ENCODE measurements around the gene CEACAM5.
"Not testable (repeated sequence)": the region's sequence is repeated elsewhere in the genome, so short reads cannot be mapped to it uniquely, and the experiment has no call there.

CEACAM5 gene

DNA sequence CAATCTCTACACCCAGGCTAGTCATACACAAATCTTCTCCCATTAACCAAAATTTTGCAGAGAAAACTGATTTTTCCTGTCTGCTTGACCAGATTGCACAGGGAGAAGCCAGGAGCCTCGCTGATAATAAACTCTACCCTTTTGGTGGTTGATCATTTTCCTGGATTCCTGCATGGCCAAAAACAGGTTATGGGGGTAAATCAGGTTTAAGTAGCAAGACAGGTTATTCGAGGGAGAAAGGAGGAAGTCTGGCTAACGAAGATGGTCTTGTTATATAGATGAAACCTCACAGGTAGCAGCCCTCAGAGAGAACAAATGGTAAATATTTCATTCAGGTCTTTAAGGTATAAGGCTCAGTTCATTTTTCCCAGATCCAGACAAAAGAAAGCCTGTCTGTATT, 30.9 kb downstream of the CEACAM5 start:
- in situ Hi-C loops (cut with MboI; ENCODE audit: low sequenced_read_pairs) = no loop called here

DNA sequence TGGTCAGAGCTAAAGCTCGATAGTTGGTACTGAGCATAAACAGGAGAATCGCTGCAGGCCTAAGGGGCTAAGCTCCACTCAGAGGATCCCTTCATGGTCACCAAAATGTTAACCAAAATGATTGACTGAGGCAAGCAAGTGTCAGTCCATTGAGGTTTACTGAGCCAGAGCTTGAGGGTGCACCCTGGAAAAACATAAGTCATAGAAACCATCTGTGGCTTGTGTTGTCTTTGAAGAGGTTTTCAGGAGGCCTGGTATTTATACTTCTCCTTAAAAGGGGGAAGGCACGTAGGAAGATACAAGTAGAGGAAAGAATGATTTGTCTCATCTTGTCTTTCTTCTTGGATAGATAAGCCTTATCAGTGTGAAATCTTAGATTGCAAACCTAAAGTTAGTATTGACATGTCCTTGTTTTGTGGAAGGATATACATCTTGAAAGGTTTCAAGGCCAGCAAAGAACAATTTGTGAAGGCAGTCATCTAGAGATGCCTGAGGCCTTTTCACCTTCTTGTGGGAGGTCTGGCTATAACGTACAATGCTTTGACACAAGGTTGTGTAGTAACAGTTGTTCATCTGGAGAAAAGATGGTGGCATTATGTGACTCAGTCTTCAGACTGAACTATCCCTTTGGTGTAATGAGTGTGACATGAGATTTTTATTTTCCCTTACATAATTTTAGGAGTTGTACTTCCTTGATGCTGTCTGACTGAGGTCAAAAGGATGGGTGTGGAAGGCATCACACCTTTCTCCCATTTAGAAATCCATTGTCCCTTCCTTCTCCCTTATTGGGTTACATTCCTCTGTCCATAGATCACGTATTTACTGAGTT, 32.2 kb downstream of the CEACAM5 start:
- in situ Hi-C loops (cut with MboI; ENCODE audit: low sequenced_read_pairs) = no loop called here

DNA sequence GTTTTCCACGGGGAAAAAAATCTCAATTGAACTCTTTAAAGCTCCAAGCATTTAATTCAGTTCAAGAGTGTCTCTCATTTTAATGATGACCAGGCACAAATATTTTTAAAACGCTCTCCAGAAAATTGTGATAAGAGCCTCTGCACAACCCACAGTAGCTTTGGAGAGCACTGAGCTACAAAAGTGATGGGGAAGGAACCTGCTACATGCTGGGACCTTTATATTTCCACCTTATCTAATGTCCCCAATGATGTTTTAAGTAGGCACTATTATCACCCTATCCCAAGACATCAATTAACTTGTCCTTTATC, 32.8 kb downstream of the CEACAM5 start:
- in situ Hi-C loops (cut with MboI; ENCODE audit: low sequenced_read_pairs) = no loop called here

DNA sequence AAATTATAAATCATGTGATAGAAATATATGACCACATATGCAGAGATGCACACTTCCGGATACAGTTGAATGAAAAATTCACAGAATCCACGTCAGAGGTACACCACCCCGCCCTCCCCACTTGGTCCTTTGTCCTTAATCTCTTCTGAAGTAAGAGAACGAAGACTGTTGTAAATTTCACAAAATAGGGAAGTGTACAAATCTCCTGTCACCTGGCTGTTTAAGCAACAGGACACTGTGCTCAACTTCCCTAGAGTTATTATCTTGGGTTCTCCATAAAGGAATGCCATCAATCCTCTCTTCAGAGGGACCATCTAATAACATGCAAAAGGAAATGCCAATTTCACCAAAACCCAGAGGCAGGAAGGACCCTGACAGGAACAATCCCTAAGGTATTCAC, 36.4 kb downstream of the CEACAM5 start:
- in situ Hi-C loops (cut with MboI; ENCODE audit: low sequenced_read_pairs) = no loop called here

DNA sequence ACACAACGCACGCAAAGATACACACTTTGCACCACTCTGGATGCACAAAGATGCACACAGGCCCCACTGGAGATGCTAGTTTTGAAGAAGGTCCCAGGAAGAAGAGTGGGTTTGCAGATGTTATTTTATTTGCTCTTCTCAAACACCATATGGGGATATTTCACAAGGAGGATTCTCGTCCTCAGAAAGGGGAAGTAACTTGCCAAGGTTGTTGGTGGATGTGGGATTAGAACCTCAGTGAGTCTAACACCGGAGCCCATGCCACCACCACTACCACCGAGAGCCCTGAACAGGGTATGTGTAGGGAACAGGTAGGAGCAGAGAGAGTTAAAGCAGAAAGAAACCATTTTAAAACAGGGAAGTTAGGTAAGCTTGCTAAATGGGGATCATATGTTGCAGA, 37.3 kb downstream of the CEACAM5 start:
- in situ Hi-C loops (cut with MboI; ENCODE audit: low sequenced_read_pairs) = no loop called here

DNA sequence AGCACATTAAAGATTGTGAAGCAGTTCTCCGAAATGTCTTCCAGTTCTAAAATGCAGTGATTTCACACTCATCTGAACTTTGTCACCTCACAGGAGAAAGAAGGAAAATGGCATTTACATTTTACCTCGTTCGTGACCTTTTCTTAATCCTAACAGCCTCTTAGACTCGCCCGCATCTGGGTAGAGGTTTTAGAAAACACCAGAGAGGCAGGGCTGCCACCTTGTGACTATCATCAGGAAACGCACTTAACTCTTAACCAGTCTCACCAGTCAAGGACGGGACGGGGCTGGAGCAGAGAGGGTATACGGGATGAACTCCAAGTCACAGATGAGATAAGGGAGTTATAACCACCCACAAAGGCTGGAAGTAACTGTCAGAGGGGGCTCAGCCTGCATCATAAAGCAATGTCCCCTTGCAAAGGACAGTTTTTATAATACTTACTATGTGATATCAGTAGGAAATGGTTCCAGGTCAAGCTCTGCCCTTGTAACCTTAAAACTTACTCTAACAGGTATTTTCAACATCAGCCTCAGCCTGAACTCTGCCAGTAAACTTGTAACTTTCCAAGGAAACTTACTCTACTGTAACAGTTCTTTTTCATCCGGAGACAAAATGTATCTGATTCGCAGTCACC, 38.3 kb downstream of the CEACAM5 start:
- in situ Hi-C loops (cut with MboI; ENCODE audit: low sequenced_read_pairs) = no loop called here

DNA sequence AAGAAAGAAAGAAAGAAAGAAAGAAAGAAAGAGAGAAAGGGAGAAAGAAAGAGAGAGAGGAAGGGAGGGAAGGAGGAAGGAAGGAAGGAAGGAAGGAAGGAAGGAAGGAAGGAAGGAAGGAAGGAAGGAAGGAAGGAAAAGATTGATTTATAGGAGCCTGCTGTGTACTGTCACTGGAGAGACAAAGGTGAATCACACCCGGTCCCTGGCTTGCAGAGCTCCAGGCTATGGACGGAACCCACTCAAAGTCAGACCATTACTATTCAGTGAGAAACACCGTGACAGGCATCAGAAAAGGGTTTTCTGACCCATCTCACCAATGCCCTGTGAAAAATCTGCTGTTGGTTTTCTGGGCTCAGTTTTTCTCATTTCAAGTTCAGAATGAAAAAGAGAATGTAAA, 39.6 kb downstream of the CEACAM5 start:
- in situ Hi-C loops (cut with MboI; ENCODE audit: low sequenced_read_pairs) = no loop called here

DNA sequence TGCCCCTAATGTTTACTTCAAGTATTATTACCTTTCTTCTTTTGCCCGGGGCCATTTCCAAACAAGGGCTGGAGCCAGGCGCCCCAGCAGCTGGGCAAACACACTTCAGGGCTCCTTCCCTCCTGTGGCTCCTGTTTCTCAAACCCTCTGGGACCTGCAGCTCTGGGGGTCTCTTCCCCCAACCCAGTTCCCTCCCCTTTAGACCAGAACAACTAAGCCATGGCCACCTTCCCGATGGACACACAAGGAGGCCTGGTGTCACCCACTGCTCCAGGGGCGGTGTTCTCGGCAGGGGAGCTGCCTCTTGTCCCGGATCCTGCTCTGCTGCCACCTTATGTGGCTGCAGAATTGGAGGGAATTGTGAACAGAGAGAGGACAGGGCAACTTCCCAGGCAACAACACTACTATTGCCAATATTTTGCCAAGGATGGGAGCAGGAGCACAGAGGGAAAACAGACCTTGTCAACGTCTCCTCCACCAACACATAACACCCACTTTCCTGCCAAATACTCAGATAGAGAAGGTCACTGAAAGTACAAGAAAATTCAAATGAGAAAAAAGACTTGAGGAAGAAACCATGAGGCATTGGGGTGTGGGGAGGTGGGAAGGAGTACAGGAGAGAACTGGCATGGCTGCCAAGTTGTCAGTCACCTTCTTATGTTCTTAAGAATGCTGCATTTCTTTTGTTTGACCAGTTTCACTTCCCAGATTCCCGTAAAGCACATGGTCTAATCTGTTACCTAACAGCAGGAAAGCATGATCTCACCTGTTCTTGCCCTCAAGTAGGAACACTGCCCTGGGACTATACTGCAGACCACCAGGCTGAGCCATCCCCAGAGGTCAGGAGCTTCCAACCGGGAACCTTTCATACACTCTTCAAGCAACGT, 42.1 kb downstream of the CEACAM5 start:
- in situ Hi-C loops (cut with MboI; ENCODE audit: low sequenced_read_pairs) = not testable (repeated sequence)

DNA sequence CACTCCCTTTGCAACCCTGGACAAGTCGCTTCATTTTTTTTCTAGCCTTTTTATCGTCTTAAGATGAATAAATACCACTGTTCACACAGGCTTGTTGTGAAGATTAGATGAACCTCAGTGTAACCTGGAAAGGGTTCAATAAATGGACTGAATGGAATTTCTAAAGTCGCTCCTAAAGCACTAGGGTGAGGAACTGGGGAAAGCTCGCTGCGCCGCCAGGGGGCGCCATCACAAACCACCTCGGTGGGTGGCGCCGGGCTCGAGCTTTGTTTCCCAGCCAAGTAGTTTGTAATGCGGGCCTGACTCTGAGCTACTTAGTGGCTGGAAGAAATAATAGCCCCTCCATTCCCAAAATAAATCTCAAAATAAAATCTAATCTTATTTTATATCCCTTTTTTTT, 44.7 kb downstream of the CEACAM5 start:
- in situ Hi-C loops (cut with MboI; ENCODE audit: low sequenced_read_pairs) = no loop called here

DNA sequence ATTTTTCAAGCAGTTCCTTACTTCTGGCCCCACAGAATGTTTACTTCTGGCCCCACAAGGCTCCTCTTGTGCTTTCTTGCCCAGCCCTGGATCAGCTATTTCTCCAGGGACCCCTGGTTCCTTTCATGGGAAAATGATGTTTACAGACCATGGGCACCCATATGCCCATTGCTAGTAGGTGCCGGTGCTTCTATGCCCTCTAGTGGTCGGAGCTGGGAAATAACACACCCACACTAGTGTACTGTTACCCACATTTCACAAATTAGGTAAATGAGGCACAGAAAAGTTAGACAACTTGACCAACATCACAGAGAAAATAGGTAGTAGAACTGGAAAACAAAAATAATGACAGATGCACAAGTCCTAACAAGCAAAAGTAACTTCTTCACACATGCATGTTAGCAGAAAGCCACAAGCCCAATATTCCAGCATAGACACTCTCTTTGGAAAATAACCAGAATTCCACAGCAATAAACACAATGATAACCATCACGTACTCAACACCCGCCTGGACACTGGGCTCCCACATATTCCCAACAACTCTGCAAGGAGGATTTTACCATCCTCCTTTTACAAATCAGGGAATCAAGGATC, 45.6 kb downstream of the CEACAM5 start:
- in situ Hi-C loops (cut with MboI; ENCODE audit: low sequenced_read_pairs) = no loop called here

DNA sequence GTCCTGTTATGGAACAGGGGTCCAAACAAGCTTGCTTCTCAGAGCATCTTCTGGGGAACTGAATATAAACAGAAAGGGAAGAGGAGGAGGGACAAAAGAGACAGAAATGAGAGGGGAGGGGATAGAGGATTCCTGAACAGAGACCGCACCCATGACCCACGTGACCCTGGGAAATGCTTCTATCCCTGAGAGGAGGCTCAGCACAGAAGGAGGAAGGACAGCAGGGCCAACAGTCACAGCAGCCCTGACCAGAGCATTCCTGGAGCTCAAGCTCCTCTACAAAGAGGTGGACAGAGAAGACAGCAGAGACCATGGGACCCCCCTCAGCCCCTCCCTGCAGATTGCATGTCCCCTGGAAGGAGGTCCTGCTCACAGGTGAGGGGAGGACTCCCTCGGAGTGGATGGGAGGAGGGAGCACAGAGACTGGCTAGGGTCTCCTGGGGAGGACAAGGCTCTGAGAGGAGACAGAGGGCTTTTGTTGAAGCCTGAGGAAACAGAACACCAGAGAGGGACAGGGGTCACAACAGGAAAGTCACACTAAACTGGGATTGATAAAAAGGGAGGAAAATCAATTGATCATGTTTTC, 47.0 kb downstream of the CEACAM5 start, which contains the start of gene CEACAM6:
Gene CEACAM6 (plus strand): TSS at position 203 of the 586 bp plus-strand sequence. CDS start 109 bp downstream, at position 312.
- in situ Hi-C loops (cut with MboI; ENCODE audit: low sequenced_read_pairs) = no loop called here

DNA sequence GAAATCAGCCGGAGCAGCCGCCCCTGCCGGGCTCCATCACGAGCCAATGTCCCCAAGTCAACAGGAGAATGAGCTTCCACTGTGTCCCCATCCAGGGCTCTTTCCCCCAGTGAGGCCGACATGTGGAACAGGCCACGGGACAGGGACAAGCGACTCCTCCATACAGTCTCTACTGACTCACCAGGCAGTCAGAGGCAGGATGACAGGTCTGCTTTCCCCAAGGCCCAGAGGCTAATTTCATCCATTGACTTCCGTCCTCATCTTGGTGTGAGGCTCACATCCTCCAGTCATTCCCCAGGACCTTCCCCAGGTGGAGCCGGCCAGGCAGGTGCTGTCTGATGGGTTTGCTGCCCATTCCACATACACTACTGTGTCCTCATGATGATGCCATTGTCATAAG, 50.4 kb downstream of the CEACAM5 start:
- in situ Hi-C loops (cut with MboI; ENCODE audit: low sequenced_read_pairs) = no loop called here

DNA sequence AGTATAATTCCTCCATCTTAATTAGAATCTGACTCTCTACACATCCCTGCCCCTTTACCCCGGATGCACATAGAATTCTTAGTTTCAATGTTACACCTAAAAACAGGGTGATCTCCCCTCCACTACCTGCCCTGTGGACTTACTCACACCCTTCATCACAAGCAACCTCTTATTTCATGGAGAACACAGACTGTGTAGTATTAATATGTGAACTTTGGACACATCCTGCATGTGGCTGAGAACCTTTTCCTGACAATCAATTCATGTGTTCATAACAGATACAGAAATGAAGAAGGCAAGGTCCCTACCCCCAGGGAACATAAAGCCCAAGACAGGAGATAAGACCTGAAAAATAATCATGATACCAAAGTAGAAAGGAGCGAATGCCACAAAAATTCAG, 58.7 kb downstream of the CEACAM5 start:
- in situ Hi-C loops (cut with MboI; ENCODE audit: low sequenced_read_pairs) = no loop called here

DNA sequence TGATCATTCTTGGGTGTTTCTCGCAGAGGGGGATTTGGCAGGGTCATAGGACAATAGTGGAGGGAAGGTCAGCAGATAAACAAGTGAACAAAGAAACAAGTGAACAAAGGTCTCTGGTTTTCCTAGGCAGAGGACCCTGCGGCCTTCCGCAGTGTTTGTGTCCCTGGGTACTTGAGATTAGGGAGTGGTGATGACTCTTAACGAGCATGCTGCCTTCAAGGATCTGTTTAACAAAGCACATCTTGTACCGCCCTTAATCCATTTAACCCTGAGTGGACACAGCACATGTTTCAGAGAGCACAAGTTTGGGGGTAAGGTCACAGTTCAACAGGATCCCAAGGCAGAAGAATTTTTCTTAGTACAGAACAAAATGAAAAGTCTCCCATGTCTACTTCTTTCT, 59.7 kb downstream of the CEACAM5 start:
- in situ Hi-C loops (cut with MboI; ENCODE audit: low sequenced_read_pairs) = not testable (repeated sequence)

DNA sequence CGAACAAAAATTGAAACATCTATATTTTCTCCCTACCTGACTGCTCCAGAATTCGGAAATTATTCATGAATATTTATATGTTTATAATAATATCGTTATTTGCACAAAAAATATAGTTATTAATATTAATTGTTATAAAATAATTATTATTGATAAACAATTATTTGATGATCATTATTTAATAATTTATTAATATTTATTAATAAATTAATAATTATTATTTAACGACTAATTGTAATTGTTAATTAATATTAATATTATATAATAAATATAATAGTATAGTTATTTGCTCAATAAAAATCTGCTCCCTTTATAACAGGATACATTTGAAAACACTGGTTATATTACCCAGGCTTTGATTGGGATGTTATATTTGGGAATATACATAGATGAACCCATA, 61.2 kb downstream of the CEACAM5 start:
- in situ Hi-C loops (cut with MboI; ENCODE audit: low sequenced_read_pairs) = no loop called here

DNA sequence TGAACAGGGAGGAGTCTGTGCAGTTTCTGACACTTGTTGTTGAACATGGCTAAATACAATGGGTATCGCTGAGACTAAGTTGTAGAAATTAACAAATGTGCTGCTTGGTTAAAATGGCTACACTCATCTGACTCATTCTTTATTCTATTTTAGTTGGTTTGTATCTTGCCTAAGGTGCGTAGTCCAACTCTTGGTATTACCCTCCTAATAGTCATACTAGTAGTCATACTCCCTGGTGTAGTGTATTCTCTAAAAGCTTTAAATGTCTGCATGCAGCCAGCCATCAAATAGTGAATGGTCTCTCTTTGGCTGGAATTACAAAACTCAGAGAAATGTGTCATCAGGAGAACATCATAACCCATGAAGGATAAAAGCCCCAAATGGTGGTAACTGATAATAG, 63.0 kb downstream of the CEACAM5 start:
- in situ Hi-C loops (cut with MboI; ENCODE audit: low sequenced_read_pairs) = no loop called here

DNA sequence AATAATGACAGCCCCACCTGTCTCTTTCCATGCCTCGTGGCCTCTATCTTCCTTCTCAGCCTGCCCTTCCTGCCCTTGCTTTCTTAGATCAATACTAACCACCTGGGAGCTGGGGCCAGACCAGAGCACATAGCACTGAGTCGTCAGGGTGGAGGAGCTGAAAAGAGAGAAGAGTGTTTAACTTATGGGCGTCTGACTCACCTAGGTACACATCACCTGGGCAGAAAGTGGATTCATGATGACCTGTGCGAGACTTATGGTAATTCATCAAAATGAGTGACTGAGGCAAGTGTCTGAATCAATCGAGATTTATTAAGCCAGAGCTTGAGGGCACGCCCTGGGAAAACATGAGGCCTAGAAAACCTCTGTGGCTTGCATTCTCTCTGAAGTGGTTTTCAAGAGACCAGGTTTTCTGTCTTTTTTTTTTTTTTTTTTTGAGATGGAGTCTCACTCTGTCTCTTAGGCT, 66.1 kb downstream of the CEACAM5 start:
- in situ Hi-C loops (cut with MboI; ENCODE audit: low sequenced_read_pairs) = no loop called here

DNA sequence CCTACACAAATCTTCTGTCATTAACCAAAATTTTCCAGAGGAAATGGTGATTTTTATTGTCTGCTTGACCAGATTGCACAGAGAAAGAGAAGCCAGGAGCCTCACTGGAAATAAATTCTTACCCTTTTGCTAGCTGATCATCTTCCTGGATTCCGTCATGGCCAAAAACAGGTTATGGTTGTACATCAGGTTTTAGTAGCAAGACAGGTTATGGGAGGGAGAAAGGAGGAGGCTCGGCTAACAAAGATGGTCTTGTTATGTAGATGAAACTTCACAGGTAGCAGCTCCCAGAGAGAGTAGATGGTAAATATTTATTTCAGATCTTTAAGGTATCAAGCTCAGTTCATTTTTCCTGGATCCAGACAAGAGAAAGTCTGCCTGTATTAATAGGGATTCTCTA, 68.3 kb downstream of the CEACAM5 start:
- in situ Hi-C loops (cut with MboI; ENCODE audit: low sequenced_read_pairs) = no loop called here
